ENCODE results near the gene NRL. TPM values are rescaled to one million over a fixed set of nuclear protein-coding genes. Genes with fewer than 3 reads are reported as not detected.

NRL gene
- total RNA-seq, 1 experiment from 2014 or later: 0.66 TPM

GRCh38 chr14:24110523-24110922 is 4.2 kb downstream of the NRL start:
- no peaks in the 10 kb centered on the region for H3K36me3 ChIP-seq (ENCODE audit: control insufficient read depth in 1 of 2, insufficient read depth in 2 of 2, low read length in 2 of 2)
- no peak overlapping the region for H3K4me2 ChIP-seq (ENCODE audit: low read length)
- no peaks in the 10 kb centered on the region for H3K27me3 ChIP-seq (ENCODE audit: insufficient read depth, low read length)
- H3K27ac ChIP-seq (ENCODE audit: low read depth, low read length): no peak overlapping the region
- BruUV-seq (replicated peaks): no TSS peak
- ATAC-seq (no peak), DNase-seq (ENCODE audit: low read depth, low spot score) (no peak)
- no peak for TF ChIP-seq MAX (IDR thresholded peaks at IDR 0.05)
- no peak for TF ChIP-seq REST (IDR thresholded peaks at IDR 0.05; ENCODE audit: low read depth)
- no peak for TF ChIP-seq EGR1 (IDR thresholded peaks at IDR 0.05; ENCODE audit: low read depth)
- TF ChIP-seq ATF3 (IDR thresholded peaks at IDR 0.05): no peak
- intact Hi-C loops (cut with micrococcal nuclease): loop anchor here (5.0 kb wide), 1 partner anchor 102 kb away; the partner anchor contains the start of gene CHMP4A
- H3K79me2 ChIP-seq (ENCODE audit: insufficient read depth, low read length): peaks cover 2% of the 10 kb centered on the region; the same call in 1 of the 2 replicates
- H3K9me3 ChIP-seq (ENCODE audit: control insufficient read depth in 1 of 2, insufficient read depth in 1 of 2, low read depth in 1 of 2, low read length in 2 of 2): no peaks in the 10 kb centered on the region; a peak in 1 of 4 replicates
- no peak overlapping the region for H3K4me3 ChIP-seq (replicated peaks in 1 of 2; ENCODE audit: low read depth in 1 of 2, low read length in 2 of 2)
- no peaks in the 10 kb centered on the region for H3K9me2 ChIP-seq (ENCODE audit: insufficient read depth)
- RAD21 ChIA-PET (ENCODE audit: low non-redundant PET in 1 of 2, low total read pairs in 2 of 2, uncharacterized antibody in 2 of 2, unreplicated experiment in 2 of 2): interaction anchor here in 1 of 2 experiments (0.6 kb wide), 1 partner anchor 164 kb away, joined by 4 read pairs; no protein-coding TSS in a partner anchor
- H3K9ac ChIP-seq (ENCODE audit: low read length): no peak overlapping the region
- peaks cover 2 to 19% of the 10 kb centered on the region in 2 experiments; a peak in 3 of 4 replicates for H3K4me1 ChIP-seq (ENCODE audit: control insufficient read depth in 1 of 2, insufficient read depth in 2 of 2, low read length in 2 of 2)
- H4K20me1 ChIP-seq (ENCODE audit: insufficient read depth): no peaks in the 10 kb centered on the region
- no peak overlapping the region for H2AFZ ChIP-seq (ENCODE audit: low read depth, low read length, poor library complexity, severe bottlenecking)
- POLR2A ChIA-PET: interaction anchor here (1.2 to 1.9 kb wide), 3 partner anchors 15 to 31 kb away, joined by 4 to 5 read pairs (median 5); partner anchors contain the start of genes EMC9 and PCK2
- CTCF ChIA-PET: interaction anchor here (0.9 to 5.5 kb wide), 5 partner anchors 18 to 186 kb away, joined by 3 to 116 read pairs (median 6); partner anchors contain the start of genes IRF9 and PCK2

Data from HCT116 (cell line).